HG03442 (cell line): ENCODE measurements around the gene ZDHHC14.
"Not testable (repeated sequence)": the region's sequence is repeated elsewhere in the genome, so short reads cannot be mapped to it uniquely, and the experiment has no call there.

Source experiments
- ATAC-seq: cut with Tn5 transposase; IDR thresholded peaks from one replicate; pipeline ENCODE4 v1.9.1; 2021; ENCODE audit warnings: mild to moderate bottlenecking, moderate library complexity; ENCODE audit not compliant: unreplicated experiment

The ZDHHC14 gene

DNA sequence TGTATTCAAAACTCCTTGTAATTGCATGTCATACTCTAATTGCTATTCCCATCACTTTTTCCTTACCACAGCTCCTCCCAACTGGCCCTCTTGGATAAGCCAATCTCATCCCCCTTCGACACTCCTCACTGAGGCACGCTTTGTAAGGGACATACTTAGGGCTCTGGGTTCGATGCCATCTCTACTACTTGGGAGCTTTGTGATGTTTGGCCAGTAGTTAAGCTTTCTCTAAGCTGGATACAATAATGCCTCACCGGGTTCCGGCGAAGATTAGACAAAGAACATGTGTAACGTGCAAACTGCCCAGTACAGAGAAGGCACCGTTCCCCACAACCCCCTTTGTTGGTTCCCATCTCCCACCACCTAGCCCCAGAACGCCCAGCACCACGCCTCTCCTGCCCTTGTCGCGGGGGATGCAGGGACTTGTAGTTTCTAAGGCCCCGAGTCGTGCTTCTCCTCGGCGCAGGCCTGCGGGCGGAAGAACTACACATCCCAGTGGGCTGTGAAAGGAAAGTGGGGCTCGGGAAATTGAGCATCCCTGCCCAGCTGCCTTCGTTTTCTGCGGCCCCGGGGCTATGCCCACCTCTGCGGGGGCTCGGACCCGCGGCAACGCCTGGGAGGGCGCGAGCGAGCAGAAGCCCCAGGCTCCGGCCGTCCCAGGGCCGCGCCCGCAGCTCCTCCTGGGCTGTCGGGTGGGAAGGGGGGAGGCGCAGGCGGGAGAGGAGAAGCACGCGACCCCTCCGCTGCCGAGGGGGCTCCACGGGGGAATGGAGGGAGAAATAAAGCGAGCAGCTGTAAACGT, 1.1 kb upstream of the ZDHHC14 start:
- ATAC-seq, result peak; percentile 75

DNA sequence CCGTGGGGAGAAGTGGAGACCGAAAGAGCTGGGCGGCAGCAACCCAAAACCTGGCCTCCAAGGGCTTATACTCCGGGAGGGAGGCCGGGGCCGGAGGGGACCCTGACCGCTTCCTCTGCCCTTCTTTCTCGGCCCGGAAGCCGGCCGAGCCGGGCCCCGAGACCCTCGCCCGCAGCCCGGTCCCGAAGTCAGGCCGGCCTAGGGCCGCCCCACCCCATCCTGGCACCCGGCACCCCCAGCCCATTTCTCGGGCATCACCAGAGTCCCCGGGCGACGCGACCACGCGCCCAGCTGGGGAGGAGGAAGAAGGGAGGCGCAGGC, 572 bp upstream of the ZDHHC14 start:
- peak; percentile 1 for ATAC-seq

GRCh38 chr6:157381631-157382621, 936 bp downstream of the ZDHHC14 start:
- ATAC-seq, result peak; percentile 15

GRCh38 chr6:157382821-157383220, 1.8 kb downstream of the ZDHHC14 start:
- no peak for ATAC-seq

DNA sequence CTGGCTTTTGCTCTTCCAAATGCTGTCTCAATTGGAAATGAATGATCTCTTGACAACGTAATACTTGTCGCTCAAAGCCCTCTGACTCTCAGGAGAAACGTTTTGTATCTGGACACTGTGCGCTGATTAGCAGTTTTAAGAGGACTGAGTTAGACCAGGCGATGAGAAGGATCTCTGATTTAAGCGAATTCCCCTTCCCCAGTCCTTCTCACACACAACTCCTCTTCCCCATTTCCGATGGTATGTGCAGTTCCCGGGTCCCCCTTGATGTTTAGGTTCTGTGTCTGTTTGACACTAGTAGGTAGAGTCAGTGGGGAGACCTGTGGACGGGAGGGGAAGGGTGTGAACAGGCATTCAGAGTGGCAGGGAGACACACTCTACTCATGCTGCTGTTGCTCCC, 2.5 kb downstream of the ZDHHC14 start:
- no peak for ATAC-seq

GRCh38 chr6:157384962-157385361, 4.0 kb downstream of the ZDHHC14 start:
- not testable (repeated sequence) for ATAC-seq

DNA sequence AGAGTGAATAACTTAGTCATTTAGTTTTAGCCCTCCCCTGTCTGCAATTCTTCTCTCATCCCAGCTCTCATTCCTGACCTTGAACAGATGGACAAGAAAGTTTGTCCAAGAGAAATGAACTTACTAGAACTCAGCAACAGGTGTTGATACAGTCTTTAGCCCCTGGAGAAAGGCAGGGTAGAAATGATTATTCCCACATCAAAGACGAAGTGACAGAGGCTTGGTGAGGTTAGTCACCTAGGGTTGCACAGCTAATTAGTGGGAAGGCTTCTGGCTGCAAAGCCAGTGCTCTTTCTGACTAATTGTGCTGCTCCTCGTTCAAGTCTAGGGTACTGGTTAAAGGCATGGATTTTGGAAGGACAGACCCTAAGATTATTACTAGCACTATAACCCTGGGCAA, 4.5 kb downstream of the ZDHHC14 start:
- no peak for ATAC-seq

GRCh38 chr6:157386023-157386422, 5.0 kb downstream of the ZDHHC14 start:
- no peak for ATAC-seq

DNA sequence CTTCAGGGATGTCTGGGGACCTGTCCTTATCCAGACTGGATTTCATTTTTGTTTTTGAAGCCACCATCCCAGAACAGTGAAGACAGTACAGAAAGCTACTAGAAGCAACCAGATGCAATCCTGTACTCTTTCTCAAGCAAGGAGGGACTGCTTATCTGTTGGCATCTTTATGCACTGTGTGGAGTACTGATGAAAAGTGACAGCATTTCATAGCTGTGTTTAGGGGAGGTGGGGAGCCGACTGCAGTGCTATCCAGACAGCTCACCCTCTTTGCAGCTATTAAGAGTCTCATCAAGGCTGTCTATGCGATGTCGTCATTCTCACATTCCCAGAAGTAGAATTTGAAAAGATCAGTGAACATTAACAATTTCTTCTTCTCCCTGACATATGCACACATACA, 5.5 kb downstream of the ZDHHC14 start:
- no peak for ATAC-seq

- ATAC-seq, result no peak
Observed at GRCh38 chr6:157388924-157389323, 7.9 kb downstream of the ZDHHC14 start.

- no peak for ATAC-seq
Observed at GRCh38 chr6:157390273-157391060, 9.5 kb downstream of the ZDHHC14 start.

DNA sequence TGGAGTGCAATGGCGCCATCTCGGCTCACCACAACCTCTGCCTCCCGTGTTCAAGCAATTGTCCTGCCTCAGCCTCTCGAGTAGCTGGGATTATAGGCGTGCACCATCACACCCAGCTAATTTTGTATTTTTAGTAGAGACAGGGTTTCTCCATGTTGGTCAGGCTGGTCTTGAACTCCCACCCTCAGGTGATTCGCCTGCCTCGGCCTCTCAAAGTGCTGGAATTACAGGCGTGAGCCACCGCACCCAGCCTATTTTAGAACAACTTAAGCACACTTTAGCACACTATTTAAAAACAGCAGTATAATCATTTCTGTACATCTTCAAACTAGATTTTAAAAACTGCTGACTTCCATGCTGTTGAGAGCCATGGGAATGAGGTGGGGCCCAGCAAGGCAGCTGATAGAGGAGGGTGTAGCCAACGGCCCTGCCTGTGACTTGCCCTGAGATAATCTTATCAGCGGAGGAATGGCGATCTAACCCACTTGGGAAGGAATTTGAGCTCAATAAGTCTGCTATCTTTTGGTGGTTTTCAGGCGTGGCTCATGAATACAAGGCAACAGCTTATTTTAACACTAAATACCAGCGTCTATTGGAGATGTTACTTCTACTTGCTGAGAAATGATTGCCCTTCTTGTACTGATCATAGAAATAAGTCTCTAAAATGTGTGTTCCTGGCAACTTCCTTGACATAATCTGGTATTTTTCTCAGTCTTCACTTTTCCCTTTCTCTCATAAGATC, 12.1 kb downstream of the ZDHHC14 start:
- ATAC-seq, result no peak

- no peak for ATAC-seq
Observed at GRCh38 chr6:157393669-157394327, 12.8 kb downstream of the ZDHHC14 start.

DNA sequence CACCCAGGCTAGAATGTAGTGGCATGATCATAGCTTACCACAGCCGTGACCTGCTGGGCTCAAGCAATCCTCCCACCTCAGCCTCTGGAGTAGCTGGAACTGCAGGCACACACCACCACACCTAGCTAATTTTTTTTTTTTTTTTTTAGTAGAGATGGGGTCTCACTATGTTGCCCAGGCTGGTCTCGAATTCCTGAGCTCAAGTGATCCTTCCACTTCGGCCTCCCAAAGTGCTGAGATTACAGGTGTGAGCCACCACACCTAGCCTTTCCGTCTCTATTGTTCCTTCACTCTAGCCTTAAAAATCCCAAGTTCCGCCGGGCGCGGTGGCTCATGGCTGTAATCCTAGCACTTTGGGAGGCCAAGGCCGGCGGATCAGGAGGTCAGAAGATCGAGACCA, 14.2 kb downstream of the ZDHHC14 start:
- ATAC-seq, result not testable (repeated sequence)

GRCh38 chr6:157396026-157396425, 15.0 kb downstream of the ZDHHC14 start:
- no peak for ATAC-seq

GRCh38 chr6:157397660-157398059, 16.7 kb downstream of the ZDHHC14 start:
- no peak for ATAC-seq

DNA sequence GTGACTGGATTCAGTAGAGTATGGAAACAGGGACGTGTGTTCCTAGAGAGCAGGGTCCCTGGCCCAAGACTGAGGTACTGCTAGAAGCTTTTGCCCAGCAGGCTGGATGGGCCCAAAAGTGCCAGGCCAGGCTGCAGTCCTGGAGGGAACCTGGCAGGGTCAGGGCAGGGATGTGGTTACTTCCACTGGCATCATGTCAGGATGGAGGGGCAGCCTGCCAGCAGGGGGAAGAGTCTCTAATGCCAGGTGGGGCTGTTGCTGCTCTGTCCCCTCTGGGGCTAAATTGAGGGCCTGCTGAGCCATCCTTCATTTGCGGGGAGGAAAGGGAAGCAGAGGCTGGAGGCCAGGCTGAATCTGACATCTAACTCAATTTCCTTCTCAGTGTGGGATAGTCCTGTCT, 17.2 kb downstream of the ZDHHC14 start:
- ATAC-seq, result no peak

- no peak for ATAC-seq
Observed at GRCh38 chr6:157400676-157401075, 19.7 kb downstream of the ZDHHC14 start.

- ATAC-seq, result no peak
Observed at GRCh38 chr6:157401734-157402338, 20.8 kb downstream of the ZDHHC14 start.
